K562 (cell line): ENCODE data around the gene RREB1. TPM values are rescaled to one million over a fixed set of nuclear protein-coding genes. Genes with fewer than 3 reads are reported as not detected.

Experiments used
- AFF4 ChIP-seq: sonication (generic); formaldehyde crosslinking; IDR thresholded peaks from 2 replicates; pipeline ENCODE4 v1.8.0; 2023; ENCODE audit warnings: mild to moderate bottlenecking, missing genetic modification reagents
- CBFB ChIP-seq: sonication (generic); formaldehyde crosslinking; IDR thresholded peaks from 2 replicates; pipeline ENCODE4 v1.4.0; 2020; ENCODE audit warnings: mild to moderate bottlenecking, missing genetic modification reagents
- CBX8 ChIP-seq: fragments of 200-600 bp; sonication (generic); IDR thresholded peaks from 2 replicates; pipeline ENCODE4 v1.6.1; 2012; ENCODE audit warnings: borderline replicate concordance, mixed run types, low read depth, mild to moderate bottlenecking, moderate library complexity, mixed read lengths, low read length, control low read depth, inconsistent platforms; ENCODE audit not compliant: poor library complexity, severe bottlenecking; ENCODE audit errors: extremely low read depth
- CC2D1A ChIP-seq: fragments of 450-650 bp; IDR thresholded peaks from 2 replicates; pipeline ENCODE4 v1.6.1; 2017; ENCODE audit warnings: mild to moderate bottlenecking
- DIDO1 ChIP-seq: fragments of 450-650 bp; IDR thresholded peaks from 2 replicates; pipeline ENCODE4 v1.6.1; 2016; ENCODE audit warnings: low read depth, missing biosample characterization, missing genetic modification characterization
- KDM4B ChIP-seq, 2 experiments: fragments of 450-650 bp in 1 of 2; sonication (generic) in 1 of 2; IDR thresholded peaks; 2 replicates each; pipeline ENCODE4 v1.6.1; 2016 to 2017; ENCODE audit warnings: borderline replicate concordance in 2 of 2, antibody characterized with exemption in 1 of 2, low read depth in 1 of 2, mild to moderate bottlenecking in 1 of 2
- MCM7 ChIP-seq, 2 experiments: fragments of 450-650 bp; IDR thresholded peaks; 2 replicates each; pipeline ENCODE4 v1.6.1; 2016 to 2018
- MYC ChIP-seq, 2 experiments: fragments of 250-450 bp in 1 of 2; sonication (Bioruptor Pico) in 1 of 2; IDR thresholded peaks; 2 replicates each; pipeline versions ENCODE4 v1.5.1 to v1.6.1; 2012 to 2021; ENCODE audit warnings: low read depth in 2 of 2, borderline replicate concordance in 1 of 2, improper control_type of control experiment in 1 of 2, low read length in 1 of 2, mild to moderate bottlenecking in 1 of 2, moderate library complexity in 1 of 2
- RCOR1 ChIP-seq, 2 experiments: IDR thresholded peaks; 2 replicates each; pipeline ENCODE4 v1.6.1; 2012; ENCODE audit warnings: low read depth in 2 of 2, low read length in 2 of 2, borderline replicate concordance in 1 of 2, improper control_type of control experiment in 1 of 2
- RNF2 ChIP-seq: sonication (generic); IDR thresholded peaks from 2 replicates; pipeline ENCODE4 v1.6.1; 2016
- SNRNP70 ChIP-seq: fragments of 200-400 bp; formaldehyde crosslinking; optimal IDR thresholded peaks from 2 replicates; pipeline ENCODE3; 2017; ENCODE audit warnings: low read depth, low read length
- STAT5A ChIP-seq: IDR thresholded peaks from 2 replicates; pipeline ENCODE4 v1.6.1; 2012; ENCODE audit warnings: low read length, inconsistent platforms, borderline replicate concordance
- TEAD4 ChIP-seq, 2 experiments: sonication (generic) in 1 of 2; formaldehyde crosslinking in 1 of 2; IDR thresholded peaks; 2 replicates each; pipeline versions ENCODE4 v1.6.1 to v1.8.0; 2012 to 2022; ENCODE audit warnings: borderline replicate concordance in 1 of 2, inconsistent platforms in 1 of 2, low read length in 1 of 2, mild to moderate bottlenecking in 1 of 2, missing genetic modification reagents in 1 of 2
- THRA ChIP-seq: fragments of 450-650 bp; IDR thresholded peaks from 2 replicates; pipeline ENCODE4 v1.6.1; 2017; ENCODE audit warnings: mild to moderate bottlenecking, moderate library complexity
- ZNF830 ChIP-seq: fragments of 250-450 bp; sonication (Bioruptor Pico); IDR thresholded peaks from 2 replicates; pipeline ENCODE4 v1.5.0; 2021; ENCODE audit warnings: mild to moderate bottlenecking
- polyA plus RNA-seq, 8 experiments: library from polyadenylated mRNA; depleted of rRNA in 4 of 8; stranded (reverse) in 5 of 8; unstranded in 3 of 8; fragments of >200 nt; fragmentation: Nextera tagmentation in 2 of 8; fragmentation: Illumina TruSeq in 1 of 8; extraction: Ambion mirVana in 2 of 8; extraction: Trizol in 1 of 8; gene quantifications; 2 replicates each; pipeline versions ENCODE4 v1.2.1 to v1.2.3, GENCODE V29; 2011 to 2014; ENCODE audit warnings: inconsistent platforms in 1 of 8, missing spikeins in 1 of 8
- total RNA-seq, 7 experiments: library from RNA; depleted of rRNA in 6 of 7; stranded (reverse); fragments of >200 nt in 6 of 7; fragmentation: Illumina TruSeq in 2 of 7; extraction: Trizol in 2 of 7; gene quantifications; 2 replicates each; pipeline versions ENCODE4 v1.2.1 to v1.2.3, GENCODE V29; 2011 to 2021; ENCODE audit warnings: low replicate concordance in 1 of 7
- TF ChIP-seq, protein P1 (sequence below), 2 experiments: fragments of 450-650 bp; conservative IDR thresholded peaks; 2 replicates each; pipeline ENCODE4 v1.6.1; 2017; ENCODE audit warnings: mild to moderate bottlenecking in 2 of 2, moderate library complexity in 2 of 2
- TF ChIP-seq, protein P2 (sequence below): sonication (generic); formaldehyde crosslinking; IDR thresholded peaks from 2 replicates; pipeline ENCODE4 v1.8.0; 2022; ENCODE audit warnings: missing genetic modification reagents, mild to moderate bottlenecking, moderate library complexity, borderline replicate concordance

Gene RREB1
- total and polyA plus RNA-seq, 9 of the 15 experiments (the other 6 are each of a cell fraction or from before 2014, with no cell fraction given) = 3.3 to 64.2 (median 19.3) TPM

GRCh38 chr6:7106752-7107577 is 796 bp upstream of the RREB1 start (continued):
- TF ChIP-seq, protein P1, sequence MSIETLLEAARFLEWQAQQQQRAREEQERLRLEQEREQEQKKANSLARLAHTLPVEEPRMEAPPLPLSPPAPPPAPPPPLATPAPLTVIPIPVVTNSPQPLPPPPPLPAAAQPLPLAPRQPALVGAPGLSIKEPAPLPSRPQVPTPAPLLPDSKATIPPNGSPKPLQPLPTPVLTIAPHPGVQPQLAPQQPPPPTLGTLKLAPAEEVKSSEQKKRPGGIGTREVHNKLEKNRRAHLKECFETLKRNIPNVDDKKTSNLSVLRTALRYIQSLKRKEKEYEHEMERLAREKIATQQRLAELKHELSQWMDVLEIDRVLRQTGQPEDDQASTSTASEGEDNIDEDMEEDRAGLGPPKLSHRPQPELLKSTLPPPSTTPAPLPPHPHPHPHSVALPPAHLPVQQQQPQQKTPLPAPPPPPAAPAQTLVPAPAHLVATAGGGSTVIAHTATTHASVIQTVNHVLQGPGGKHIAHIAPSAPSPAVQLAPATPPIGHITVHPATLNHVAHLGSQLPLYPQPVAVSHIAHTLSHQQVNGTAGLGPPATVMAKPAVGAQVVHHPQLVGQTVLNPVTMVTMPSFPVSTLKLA (conservative IDR thresholded peaks at IDR 0.05) = peak; percentile 44 to 69; a peak in 2 of 4 replicates
- TF ChIP-seq CC2D1A (peak; percentile 50; the same call in 1 of the 2 replicates), ZNF830 (CRISPR knock-in tag) (0 out of 2 replicates have a peak, but pooled peaks have one; percentile 58), CBX8 (no peak), TEAD4 (IDR thresholded peaks at IDR 0.05; ENCODE audit: low read length) (peak; percentile 43; the same call in 1 of the 2 replicates), TEAD4 (CRISPR knock-in tag; IDR thresholded peaks at IDR 0.05; ENCODE audit: borderline replicate concordance) (no peak), RCOR1 (IDR thresholded peaks at IDR 0.05; ENCODE audit: borderline replicate concordance in 1 of 2, low read depth in 2 of 2, low read length in 2 of 2) (peak in 1 of 2 experiments; percentile 88; a peak in 2 of 4 replicates), RNF2 (no peak; the same call in 1 of the 2 replicates), KDM4B (IDR thresholded peaks at IDR 0.05; ENCODE audit: borderline replicate concordance in 2 of 2, low read depth in 1 of 2) (0 out of 4 replicates have a peak, but pooled peaks of 1 of the 2 experiments have one; percentile 65), DIDO1 (tag) (no peak), THRA (no peak), SNRNP70 (no peak), STAT5A (no peak; the same call in 1 of the 2 replicates), MYC (IDR thresholded peaks at IDR 0.05; ENCODE audit: low read depth, low read length) (peak; percentile 54; the same call in 1 of the 2 replicates), MYC (CRISPR knock-in tag; IDR thresholded peaks at IDR 0.05; ENCODE audit: borderline replicate concordance, low read depth) (peak; percentile 71; the same call in 1 of the 2 replicates), AFF4 (no peak), CBFB (CRISPR knock-in tag) (peak; percentile 53; the same call in 1 of the 2 replicates), MCM7 (IDR thresholded peaks at IDR 0.05) (no peak)
- TF ChIP-seq, protein P2, sequence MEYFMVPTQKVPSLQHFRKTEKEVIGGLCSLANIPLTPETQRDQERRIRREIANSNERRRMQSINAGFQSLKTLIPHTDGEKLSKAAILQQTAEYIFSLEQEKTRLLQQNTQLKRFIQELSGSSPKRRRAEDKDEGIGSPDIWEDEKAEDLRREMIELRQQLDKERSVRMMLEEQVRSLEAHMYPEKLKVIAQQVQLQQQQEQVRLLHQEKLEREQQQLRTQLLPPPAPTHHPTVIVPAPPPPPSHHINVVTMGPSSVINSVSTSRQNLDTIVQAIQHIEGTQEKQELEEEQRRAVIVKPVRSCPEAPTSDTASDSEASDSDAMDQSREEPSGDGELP (CRISPR knock-in tag) = peak; percentile 60
